NCI-H1048 (cell line): ENCODE data around the gene HCN3.
"Not testable (repeated sequence)": the region's sequence is repeated elsewhere in the genome, so short reads cannot be mapped to it uniquely, and the experiment has no call there.

ENCODE experiments used
- DNase-seq: peaks from one replicate; lab custom pipeline; 2025; lab: John Stamatoyannopoulos, UW

Gene HCN3

DNA sequence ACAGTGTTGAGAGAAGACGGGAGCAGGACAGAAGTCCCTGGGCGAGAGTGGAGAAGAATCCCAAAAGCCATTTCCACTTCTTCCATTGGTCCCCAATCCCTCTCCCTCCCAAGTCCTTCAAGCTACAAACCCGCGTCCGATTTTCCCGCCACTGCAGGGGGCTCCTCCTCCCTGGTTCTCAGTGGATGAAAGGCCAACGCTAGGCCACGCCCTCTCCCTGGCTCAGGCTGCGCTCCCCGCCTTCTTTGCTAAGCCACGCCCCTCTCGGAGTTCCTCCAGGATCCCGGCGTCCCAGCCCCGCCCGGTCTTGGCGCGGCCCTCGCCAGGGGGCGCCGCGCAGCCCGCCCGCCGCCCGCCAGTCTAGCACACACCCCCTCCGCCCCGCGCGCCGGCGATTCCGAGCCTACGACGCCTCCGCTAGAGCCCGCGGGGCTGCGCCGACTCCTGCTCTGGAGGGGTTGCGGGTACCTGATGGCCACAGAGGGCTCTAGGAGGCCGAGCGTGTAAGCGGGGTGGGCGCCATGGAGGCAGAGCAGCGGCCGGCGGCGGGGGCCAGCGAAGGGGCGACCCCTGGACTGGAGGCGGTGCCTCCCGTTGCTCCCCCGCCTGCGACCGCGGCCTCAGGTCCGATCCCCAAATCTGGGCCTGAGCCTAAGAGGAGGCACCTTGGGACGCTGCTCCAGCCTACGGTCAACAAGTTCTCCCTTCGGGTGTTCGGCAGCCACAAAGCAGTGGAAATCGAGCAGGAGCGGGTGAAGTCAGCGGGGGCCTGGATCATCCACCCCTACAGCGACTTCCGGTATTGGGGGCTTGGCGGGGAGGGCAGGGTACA, at the start of gene HCN3:
Gene HCN3, plus strand, starts transcription at position 394 of the 832 bp plus-strand sequence. Its CDS starts 128 bp downstream, at position 522.
- DNase-seq = peak; percentile 99

DNA sequence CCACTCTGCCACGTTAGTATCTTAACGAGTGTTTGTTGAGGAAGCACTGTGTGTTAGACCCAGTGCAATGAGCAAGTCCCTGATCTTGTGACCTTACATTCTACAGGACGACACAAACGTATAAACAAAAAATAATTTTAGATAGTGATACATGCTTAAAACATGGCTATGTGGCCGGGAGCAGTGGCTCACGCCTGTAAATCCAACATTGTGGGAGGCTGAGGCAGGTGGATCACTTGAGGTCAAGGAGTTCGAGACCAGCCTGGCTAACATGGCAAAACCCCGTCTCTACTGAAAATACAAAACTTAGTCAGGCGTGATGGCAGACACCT, 49.2 kb upstream of the HCN3 start:
- no peak for DNase-seq

DNA sequence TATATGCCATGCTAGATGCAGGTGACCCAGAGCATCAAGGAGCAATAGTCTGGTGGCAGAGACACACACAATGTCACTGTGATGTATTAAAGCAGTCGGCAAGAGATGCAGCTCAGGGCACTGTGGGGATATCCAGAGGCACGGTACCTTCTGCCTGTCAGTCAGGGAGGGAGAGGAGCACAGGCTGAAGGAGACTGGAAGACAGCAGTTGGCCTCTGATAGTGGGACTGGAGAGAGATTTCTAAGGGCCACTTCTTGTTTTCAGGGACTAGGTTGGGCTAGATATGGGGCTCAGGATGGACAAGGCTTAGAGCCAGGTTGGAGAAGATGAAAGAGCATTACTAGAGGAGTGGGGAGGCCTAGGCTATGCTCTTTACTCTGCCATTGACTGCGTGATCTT, 46.0 kb upstream of the HCN3 start:
- not testable (repeated sequence) for DNase-seq

DNA sequence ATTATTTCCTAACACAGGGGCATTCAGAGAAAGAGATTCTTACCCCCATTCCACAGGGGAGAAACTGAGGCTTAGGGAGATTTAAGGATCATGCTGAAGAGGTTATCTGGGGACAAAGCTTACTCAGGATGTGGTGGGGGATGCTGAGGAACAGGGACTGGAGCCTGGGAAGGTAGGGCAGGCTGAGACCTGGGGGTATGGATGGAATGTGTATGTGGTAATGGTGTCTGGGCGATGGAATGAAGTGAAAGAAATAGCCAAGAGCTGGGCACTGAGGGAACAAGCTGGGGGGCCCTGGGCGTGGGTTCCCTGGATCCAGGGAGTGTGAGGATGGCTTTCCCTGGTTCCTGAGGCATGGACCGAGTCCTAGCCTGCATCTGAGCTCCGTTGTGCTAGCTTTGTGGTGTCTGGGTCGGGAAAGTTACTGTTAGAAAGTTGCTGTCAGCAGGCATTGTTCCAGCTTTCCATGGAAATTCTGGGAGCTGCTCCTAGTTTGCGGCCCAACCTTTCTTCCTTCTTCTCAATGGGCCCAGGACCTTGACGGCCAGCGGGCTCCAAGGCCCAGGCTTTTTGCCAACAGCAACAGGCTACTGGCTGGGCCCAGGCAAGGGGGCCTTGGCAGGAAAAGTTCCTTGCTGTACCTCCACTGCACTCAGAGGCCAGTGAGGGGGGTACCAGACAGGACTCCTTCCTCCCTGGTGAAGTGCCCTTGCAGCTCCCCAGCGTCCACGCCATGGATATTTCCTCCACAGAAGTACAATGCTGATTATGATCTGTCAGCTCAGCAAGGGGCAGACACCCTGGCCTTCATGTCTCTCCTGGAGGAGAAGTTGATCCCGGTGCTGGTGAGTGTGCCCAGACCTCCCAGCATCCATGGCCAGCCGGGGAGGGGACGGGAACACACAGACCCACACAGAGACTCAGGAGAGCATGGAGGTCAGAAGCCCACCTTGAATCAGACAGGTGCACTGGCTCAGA, 45.0 kb upstream of the HCN3 start:
- DNase-seq = not testable (repeated sequence)

DNA sequence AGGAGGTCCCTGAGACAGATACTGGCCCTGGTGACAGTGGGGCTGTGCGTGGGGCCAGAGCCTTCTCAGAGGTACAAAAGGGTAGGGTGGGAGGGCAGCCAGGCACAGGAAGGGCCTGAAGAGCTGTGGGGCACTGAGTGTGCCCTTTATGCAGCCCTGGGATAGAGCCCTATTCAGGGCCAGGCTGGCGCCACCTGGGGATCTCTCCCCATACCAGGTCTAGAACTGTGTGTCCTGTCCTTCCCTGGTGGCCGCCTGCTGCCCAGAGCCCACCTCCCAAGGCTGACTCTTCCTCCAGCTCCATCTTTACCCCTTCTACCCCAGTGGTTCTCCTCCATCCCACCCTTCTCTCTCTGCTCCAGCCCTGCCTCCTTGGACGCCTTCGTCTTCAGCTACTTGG, 43.8 kb upstream of the HCN3 start:
- DNase-seq = not testable (repeated sequence)

DNA sequence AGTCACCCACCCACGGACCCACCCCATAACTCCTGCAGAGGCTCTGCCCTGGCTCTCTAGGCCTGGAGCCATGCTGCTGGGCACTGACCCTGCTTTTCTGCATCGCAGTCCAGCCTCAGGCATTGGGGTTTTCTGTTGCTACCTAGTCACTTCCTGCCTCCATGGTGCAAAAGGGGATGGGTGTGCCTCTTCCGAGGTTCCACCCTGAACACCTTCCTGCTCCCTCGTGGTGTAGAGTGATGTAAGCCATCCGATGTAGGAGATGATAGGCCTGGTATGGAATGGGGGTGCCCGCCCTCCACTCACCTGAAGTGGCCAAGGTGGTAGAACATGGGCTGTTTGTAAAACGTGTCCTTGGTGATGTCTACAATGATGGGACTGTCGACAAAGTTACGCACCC, 41.9 kb upstream of the HCN3 start:
- not testable (repeated sequence) for DNase-seq

DNA sequence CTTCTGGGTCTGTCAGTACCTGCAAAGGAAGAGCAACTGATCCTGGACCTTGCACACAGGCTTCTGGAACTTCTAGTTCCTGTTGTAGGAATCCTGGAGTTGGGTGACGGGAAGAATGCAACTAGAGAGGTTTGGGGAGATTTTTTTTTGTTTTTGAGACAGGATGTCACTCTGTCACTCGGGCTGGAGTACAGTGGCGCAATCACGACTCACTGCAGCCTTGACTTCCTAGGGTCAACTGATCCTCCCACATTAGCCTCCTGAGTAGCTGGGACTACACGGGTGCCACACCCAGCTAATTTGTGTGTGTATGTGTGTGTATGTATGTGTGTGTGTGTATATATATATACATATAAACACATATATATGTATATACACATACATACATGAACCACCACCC, 40.8 kb upstream of the HCN3 start:
- DNase-seq = no peak

DNA sequence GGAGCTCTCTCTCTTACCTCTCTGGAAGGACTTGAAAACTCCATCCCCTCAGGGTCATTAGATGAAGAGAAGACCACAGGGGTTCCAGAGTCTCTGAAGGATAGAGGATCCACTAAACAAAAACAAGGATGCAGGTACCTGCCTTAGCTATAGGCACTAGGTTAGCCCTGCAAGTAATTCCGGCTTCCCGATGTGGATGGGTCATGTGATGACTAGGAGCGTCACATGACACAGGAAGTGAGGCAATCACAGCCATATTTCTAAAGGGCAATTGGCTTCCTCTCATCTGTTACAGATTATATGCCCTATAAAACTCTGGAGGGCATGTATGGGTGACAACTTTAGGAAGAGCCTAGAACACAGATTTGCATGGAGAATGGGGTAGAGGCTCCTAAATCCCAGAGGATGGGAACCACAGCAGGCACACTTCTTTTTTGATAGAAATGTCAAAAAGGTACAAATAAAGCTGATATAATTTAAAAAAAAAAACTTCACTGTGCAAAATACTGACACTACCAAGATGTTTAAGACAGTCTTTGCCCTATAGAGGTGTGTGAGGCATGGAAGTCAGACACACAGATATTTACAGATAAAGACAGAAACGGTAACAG, 36.1 kb upstream of the HCN3 start:
- peak; percentile 71 for DNase-seq

DNA sequence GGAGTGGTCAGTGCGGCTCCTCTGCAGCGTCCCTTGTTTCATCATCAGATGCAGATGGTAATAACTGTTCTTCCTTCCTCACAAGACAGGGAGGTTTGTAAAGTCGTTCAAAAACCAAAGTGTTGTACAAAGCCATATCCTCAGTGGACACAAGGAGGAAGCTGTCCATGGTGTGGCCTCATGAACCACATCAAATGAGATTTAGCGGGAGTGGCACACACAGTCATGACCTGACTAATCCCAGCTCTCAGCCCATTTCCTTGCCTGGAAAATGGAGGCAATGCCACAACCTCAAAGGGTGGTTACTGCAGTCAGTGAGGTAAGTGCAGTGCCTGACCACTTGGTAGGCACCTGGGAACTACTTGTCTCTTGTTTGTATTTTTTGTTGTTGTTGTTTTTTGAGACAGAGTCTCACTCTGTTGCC, 35.4 kb upstream of the HCN3 start:
- no peak for DNase-seq

DNA sequence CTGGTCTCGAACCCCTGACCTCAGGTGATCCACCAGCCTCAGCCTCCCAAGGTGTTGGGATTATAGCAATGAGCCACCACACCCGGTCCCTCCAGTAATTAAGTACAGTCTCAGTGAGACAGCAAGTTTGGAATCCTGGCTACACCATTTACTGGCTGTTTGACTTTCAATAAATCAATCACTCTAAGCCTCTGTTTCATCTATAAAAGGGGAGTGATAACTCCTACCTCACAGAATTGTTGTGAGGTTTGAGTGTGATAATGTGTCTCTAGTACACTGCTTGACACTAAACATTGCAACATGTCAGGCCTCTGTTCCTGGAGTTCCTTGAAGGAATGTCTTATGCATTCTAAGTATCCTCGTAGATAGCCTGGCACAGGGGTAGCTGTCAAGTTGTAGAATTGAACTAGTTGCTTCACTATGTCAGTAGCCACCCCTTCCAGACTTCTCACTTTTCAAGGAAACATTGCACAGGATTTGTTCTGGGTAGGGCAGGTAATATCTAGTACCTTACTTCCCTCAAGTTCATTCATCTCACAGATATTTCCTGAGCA, 34.4 kb upstream of the HCN3 start:
- DNase-seq = no peak

DNA sequence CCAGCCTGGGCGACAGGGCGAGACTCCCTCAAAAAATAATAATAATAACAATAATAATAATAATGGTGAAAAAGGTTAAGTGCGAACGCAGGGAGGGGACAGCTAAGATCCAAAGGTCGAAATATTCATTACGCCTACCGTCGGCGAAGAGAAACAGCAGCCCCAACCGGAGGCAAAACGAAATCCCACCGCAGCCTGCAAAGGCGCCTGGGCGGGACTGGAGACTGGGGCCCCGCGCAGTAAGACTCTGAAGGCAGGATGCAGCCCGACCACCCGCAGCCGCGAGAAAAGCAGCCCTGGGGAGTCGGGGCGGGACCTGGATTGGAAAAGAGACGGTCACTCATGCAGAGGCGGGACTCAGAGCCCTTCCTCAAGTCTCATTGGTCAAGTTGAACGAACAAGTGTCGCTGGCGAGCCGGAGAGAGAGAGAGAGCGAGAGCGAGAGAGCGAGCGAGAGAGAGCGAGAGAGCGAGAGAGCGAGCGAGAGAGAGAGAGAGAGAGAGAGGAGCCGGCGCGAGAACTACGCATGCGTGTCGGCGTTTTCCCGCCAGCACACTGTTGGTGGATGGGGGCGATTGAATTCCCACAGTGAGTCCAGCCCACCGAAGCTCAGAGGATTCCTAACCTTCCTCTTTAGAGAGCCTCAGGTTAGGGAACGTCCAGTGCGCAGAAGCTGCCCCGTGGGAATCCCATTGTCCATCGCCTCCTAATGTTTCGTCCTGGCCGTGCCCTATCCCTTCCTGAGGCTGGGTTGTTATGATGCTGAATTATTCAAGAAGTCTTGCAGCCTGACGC, 32.7 kb upstream of the HCN3 start:
- DNase-seq = peak; percentile 99

DNA sequence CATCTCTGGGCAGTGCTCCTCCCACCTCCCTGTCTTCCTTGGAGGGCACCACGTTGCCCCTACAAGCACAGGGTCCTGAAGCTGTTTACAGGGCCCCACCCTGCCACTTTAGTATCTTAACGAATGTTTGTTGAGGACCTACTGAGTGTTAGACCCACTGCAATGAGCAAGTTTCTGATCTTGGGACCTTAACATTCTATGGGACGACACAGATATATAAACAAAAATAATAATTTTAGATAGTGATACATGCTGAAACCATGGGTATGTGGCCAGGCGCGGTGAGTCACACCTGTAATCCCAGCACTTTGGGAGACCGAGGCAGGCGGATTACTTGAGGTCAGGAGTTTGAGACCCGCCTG, 32.1 kb upstream of the HCN3 start:
- no peak for DNase-seq

DNA sequence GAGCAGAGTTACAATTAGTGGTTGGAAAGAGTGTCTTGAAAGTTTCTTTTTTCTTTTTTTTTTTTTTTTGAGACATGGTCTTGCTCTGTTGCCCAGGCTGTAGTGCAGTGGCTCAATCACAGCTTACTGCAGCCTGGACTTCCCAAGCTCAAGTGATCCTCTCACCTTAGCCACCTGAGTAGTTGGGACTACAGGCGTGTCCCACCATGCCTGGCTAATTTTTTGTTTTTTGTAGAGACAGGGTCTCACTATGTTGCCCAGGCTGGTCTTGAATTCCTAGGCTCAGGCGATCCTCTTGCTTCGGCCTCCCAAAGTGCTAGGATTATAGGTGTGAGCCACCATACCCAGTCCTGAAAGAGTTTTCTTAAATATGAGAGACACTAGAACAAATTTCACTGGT, 30.5 kb upstream of the HCN3 start:
- not testable (repeated sequence) for DNase-seq

DNA sequence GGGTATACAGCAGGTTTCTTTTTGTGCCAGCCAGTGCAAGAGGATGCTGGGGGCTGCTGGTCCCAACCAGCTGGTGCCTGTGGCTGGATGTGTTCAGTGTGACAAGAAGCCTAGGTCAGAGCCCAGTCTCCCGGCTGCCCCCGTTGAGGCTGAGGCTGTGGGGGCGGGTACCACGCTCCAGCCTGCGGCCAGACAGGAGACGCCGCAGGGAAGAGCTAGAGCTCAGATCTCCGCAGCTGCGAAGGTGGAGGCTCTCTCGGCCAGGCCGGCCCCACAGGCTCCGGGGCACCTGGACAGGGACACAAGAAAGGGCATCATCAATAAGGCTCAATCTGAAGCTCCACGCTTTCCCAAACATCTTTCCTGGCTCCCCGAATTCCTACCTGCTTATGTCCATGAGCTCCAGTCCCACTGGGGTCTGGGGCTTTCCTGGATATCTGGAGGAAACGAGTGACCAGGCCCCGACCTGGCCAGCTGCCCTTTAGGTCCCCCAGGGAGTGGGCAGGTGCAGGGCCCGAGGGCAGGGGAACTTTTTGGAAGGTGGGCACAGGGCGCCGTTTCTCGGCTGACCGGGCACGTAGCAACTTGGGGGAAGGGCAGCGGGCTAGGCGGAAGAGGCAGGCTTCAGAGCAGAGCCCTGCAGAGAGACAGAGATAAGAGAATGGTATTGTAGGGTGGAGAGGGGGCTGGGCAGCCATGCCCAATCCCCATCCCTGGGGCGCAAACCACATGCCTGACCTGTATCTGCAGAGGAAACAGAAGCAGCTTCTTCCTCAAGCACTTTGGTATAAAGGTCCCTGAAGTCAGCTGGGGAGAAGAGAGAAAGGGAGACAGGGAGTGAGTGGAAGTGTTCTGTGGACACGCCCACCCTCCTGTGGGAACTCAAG, 29.4 kb upstream of the HCN3 start:
- DNase-seq = no peak

DNA sequence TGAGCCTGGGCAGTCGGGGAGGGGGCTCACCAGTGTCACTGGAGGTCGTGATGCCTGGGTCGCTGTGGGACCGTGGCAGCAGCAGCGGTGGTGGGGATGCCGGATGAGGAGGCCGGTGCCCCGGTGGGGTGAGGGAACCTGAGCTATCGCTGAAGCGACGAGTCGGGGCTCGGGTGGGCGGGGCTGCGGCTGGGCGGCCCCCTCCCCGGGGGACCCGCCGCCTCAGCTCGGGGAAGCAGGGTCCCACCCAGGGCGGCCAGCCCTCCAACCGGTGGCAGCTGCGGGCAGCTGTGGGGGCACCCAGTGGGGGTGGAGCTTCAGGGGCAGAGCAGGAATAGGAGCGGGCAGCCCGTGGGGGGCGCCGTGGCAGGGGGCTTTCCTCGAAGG, 27.0 kb upstream of the HCN3 start:
- DNase-seq = no peak

DNA sequence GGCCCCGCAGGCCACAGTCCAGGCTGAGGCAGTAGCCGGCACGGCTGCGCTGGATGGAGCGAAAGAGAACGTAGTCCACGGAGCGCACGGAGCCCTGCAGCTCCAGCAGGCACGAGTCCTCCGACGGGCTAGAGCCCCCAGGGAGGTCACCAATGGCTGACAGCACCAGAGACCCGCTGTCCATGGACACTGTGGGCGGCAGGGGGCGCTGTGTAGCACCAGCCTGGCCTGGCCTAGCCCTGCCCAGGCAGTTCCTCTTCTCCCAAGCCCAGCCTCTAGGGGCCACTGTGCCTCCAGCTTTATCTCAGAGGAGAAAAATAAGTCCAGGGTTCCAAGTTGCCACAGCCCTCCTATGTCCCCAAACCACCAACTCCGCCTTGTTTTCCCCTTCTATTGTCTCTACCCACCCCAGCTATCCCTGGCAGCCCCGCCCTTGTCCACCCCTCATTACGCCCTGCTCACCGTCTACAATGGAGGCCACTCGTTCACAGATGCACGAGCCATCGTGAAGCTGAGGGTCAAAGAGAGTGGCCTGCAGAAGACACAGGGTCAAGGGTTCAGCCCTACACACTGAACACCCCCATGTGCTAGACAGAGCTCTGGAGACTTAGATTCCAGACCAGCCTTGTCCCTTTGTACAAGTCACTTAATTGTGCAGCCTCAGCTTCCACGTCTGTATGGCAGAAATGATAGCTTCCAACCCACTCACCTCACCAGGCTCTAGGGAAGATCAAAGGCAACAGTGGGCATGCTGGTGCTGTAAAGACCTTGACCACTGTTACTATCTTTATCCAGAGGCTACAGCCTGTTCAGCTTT, 26.4 kb upstream of the HCN3 start:
- peak; percentile 91 for DNase-seq

DNA sequence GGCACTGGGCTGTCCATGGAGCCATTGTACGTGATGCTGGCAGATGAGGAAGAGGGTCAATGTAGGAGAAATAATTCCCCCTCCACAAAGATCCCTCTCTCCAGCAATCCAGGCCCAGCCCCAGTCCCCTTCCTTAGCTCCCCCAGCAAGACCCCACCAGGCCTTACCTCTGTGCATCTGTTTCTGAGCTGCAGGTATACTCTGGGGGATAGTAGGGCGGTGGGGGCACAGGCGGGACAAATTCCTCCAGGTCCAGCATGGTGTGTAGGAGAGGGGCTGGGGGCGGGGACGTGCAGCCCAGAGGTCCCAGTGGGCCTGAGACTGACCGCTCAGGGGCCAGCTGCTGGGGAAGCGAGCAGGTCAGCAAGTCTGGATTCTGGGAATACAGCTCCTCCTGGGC, 25.7 kb upstream of the HCN3 start:
- DNase-seq = no peak

DNA sequence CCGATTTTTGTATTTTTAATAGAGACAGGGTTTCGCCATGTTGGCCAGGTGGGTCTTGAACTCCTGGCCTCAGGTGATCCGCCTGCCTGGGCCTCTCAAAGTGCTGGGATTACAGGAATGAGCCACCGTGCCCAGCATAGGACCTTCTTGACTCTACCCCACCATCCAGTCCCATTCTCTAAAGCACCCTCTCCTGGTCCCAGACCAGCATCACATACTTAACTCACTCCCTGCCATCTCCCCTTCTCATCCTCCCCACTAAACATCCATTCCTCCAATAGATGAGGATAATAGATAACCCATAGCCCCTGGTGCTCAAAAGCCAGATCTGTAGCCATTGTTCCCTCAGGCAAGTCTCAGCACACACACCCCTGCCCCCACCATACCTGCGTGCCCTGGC, 24.1 kb upstream of the HCN3 start:
- no peak for DNase-seq

DNA sequence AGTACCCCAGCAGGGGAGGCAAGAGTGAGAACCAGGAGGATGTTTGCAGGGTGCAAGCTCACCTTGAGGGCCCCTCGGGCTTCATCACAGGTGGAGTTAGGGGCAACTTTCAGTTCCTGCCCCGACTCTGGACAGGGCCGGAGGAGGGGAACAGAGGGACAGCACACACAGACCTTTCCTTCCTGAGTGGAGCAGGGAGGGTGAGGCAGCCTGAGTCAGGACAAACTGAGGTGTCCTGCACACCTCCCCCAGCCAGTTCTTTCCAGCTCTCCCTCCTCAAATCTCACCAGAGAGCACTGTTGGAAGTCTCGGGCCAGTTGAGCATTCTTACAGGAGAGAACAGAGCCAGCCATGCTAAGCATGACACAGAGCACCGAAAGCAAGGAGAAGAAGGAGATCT, 23.5 kb upstream of the HCN3 start:
- no peak for DNase-seq
